ENCODE measurements around the gene PTP4A1.

The PTP4A1 gene

GRCh38 chr6:63553208-63553607, 19.1 kb upstream of the PTP4A1 start (continued):
- TF ChIP-seq POU6F1 (CRISPR knock-in tag; IDR thresholded peaks at IDR 0.05; ENCODE audit: borderline replicate concordance, low read depth) (no peak), ARNTL (CRISPR knock-in tag; IDR thresholded peaks at IDR 0.05; ENCODE audit: borderline replicate concordance, low read depth) (no peak)
- TF ChIP-seq, protein P1, sequence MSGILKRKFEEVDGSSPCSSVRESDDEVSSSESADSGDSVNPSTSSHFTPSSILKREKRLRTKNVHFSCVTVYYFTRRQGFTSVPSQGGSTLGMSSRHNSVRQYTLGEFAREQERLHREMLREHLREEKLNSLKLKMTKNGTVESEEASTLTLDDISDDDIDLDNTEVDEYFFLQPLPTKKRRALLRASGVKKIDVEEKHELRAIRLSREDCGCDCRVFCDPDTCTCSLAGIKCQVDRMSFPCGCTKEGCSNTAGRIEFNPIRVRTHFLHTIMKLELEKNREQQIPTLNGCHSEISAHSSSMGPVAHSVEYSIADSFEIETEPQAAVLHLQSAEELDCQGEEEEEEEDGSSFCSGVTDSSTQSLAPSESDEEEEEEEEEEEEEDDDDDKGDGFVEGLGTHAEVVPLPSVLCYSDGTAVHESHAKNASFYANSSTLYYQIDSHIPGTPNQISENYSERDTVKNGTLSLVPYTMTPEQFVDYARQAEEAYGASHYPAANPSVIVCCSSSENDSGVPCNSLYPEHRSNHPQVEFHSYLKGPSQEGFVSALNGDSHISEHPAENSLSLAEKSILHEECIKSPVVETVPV (CRISPR knock-in tag; IDR thresholded peaks at IDR 0.05), result no peak

- TF ChIP-seq, protein P1 (CRISPR knock-in tag; IDR thresholded peaks at IDR 0.05), result no peak
- no peak for TF ChIP-seq PPARA (CRISPR knock-in tag; IDR thresholded peaks at IDR 0.05; ENCODE audit: borderline replicate concordance)
- no peak for TF ChIP-seq POU6F1 (CRISPR knock-in tag; IDR thresholded peaks at IDR 0.05; ENCODE audit: borderline replicate concordance, low read depth)
- TF ChIP-seq, protein P2, sequence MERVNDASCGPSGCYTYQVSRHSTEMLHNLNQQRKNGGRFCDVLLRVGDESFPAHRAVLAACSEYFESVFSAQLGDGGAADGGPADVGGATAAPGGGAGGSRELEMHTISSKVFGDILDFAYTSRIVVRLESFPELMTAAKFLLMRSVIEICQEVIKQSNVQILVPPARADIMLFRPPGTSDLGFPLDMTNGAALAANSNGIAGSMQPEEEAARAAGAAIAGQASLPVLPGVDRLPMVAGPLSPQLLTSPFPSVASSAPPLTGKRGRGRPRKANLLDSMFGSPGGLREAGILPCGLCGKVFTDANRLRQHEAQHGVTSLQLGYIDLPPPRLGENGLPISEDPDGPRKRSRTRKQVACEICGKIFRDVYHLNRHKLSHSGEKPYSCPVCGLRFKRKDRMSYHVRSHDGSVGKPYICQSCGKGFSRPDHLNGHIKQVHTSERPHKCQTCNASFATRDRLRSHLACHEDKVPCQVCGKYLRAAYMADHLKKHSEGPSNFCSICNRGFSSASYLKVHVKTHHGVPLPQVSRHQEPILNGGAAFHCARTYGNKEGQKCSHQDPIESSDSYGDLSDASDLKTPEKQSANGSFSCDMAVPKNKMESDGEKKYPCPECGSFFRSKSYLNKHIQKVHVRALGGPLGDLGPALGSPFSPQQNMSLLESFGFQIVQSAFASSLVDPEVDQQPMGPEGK (CRISPR knock-in tag; IDR thresholded peaks at IDR 0.05; ENCODE audit: borderline replicate concordance), result no peak
- no peak for TF ChIP-seq BACH2 (CRISPR knock-in tag; IDR thresholded peaks at IDR 0.05; ENCODE audit: borderline replicate concordance)
- no peak for TF ChIP-seq ZC3H10 (CRISPR knock-in tag; IDR thresholded peaks at IDR 0.05)
- TF ChIP-seq SNAI2 (CRISPR knock-in tag; IDR thresholded peaks at IDR 0.05), result no peak
- TF ChIP-seq CREB5 (CRISPR knock-in tag; IDR thresholded peaks at IDR 0.05; ENCODE audit: low read depth), result no peak
- no peak for TF ChIP-seq TSHZ2 (CRISPR knock-in tag; IDR thresholded peaks at IDR 0.05)
- TF ChIP-seq TCF4 (CRISPR knock-in tag; IDR thresholded peaks at IDR 0.05; ENCODE audit: borderline replicate concordance), result no peak
- ATAC-seq, result no peak
Observed at GRCh38 chr6:63553900-63554299, 18.4 kb upstream of the PTP4A1 start.

- no peak for TF ChIP-seq CSDC2 (CRISPR knock-in tag; IDR thresholded peaks at IDR 0.05)
- TF ChIP-seq POU6F1 (CRISPR knock-in tag; IDR thresholded peaks at IDR 0.05; ENCODE audit: borderline replicate concordance, low read depth), result no peak
- TF ChIP-seq TCF4 (CRISPR knock-in tag; IDR thresholded peaks at IDR 0.05; ENCODE audit: borderline replicate concordance), result no peak
- no peak for TF ChIP-seq ZFP30 (CRISPR knock-in tag; IDR thresholded peaks at IDR 0.05)
- ATAC-seq, result no peak
Observed at GRCh38 chr6:63554782-63555181, 17.5 kb upstream of the PTP4A1 start.

Measured in SK-N-SH treated with all-trans-retinoic acid at 6 μM for 48 hours (cell line).